Stimulated activated CD4-positive, alpha-beta T cell treated with anti-CD3 and anti-CD28 coated beads, Interleukin-1b, Interleukin-23, amount 100 ng/mL, for 24 hours (primary cell): ENCODE results near the gene CYLC1.

ENCODE experiments used
- DNase-seq, 4 experiments: peaks; one replicate each; pipeline ENCODE4 v3.0.0-alpha.2; 2020; ENCODE audit warnings: low read depth in 4 of 4, low spot score in 1 of 4

Gene CYLC1

GRCh38 chrX:83860846-83861245 is at the start of gene CYLC1:
Gene CYLC1, plus strand, starts transcription at chrX:83861146. Its CDS starts 37 bp downstream, at chrX:83861183.
- DNase-seq = no peak

GRCh38 chrX:83819304-83819703 is 41.6 kb upstream of the CYLC1 start:
- no peak for DNase-seq

GRCh38 chrX:83829874-83830273 is 31.1 kb upstream of the CYLC1 start:
- no peak for DNase-seq

- no peak for DNase-seq
These were observed 15.5 kb upstream of the CYLC1 start for GRCh38 chrX:83845397-83845796.

DNA sequence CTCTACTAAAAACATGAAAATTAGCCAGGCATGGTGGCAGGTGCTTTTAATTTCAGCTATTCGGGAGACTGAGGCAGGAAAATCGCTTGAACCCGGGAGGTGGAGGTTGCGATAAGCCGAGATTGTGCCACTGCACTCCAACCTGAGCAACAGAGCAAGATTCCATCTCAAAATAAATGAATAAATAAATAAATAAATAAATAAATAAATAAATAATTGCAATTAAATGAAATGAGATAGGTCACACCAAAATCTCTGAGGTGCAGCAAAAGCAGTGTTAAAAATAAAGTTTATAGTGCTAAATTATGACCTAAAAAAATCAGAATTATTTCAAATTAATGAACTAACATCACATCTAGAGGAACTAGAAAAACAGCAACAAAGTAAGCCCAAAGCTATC is 13.6 kb upstream of the CYLC1 start:
- no peak for DNase-seq

DNA sequence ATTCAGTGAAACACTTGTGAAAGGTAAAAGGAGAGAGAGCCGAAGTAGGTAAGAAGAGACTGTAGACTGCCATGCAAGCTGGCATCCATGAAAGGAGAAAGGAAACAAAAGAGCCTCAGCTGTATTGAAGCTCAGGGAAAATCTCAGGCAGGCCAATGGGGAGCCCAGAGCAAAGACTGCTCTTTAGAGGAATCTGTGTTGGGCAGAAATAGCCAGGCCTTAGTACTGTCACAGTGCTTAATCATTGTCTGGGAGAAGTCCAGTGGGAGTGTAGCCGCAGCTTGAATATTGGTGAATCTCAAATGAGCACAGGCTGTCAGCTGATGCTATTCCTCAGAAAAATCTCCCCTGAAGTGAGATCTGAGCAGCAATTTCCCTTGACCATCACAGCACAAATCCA is 27.6 kb downstream of the CYLC1 start:
- DNase-seq = no peak

DNA sequence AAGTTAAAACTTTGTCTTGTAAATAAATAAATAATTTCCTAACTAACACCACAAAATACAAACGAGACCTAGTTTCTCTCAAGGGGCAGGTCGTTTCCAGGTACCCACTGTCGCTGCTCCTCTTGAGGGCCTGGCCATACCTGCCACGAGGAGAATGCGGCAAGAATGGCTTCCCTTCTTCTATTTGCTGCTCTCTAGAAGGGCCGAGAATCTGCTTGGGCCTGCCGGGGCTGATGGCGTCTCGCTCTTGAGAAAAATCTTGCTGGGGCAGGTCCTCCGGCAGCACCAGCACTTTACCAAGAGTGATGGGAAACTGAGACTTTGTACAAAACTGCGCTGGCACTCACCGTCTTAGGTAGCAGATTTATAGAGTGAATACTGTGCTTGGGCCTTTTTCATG is 31.5 kb downstream of the CYLC1 start:
- DNase-seq = no peak

DNA sequence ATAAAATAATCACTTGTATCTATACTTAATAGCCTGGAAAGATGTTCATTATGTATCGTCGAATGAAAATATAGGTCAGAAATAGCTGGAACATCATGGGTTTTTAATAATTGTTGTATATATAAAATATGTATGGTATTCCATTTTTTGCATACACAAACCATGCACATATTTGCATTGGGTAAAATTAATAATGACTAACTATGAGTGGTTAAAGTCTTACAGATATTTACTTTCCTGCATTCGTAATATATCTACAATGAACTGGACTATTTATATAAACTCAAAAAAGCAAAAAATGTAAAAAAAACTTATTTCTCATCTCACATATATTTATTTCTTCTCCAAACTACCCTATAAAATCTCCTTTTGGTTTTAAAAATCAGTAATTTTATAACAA is 46.0 kb downstream of the CYLC1 start:
- DNase-seq = no peak

- DNase-seq = no peak
These were observed 55.6 kb downstream of the CYLC1 start for GRCh38 chrX:83916525-83916924.

DNA sequence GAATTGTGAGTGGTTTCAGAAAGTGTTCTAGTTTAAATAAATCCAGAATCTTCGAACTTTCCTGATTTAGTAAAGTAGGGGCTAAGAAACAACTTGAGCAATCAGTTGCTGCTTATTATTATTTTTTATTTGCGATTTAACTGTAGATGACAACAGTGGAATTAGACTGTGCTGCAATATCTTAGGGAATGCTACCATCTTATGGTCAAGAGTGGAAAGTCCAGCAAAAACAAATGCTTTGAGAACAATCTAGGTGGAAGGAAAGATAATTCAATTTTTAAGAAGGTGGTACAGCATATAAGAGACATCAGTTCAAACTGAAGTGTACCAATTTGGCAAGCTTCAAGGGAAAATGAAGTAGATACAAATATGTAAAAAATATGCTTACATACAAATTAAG is 73.3 kb downstream of the CYLC1 start:
- DNase-seq = no peak
